Measurements from ENCODE around the gene SEC16B. TPM values are rescaled to one million over a fixed set of nuclear protein-coding genes. Genes with fewer than 3 reads are reported as not detected.

Gene SEC16B
- total RNA-seq, 2 experiments from 2014 or later: not detected

DNA sequence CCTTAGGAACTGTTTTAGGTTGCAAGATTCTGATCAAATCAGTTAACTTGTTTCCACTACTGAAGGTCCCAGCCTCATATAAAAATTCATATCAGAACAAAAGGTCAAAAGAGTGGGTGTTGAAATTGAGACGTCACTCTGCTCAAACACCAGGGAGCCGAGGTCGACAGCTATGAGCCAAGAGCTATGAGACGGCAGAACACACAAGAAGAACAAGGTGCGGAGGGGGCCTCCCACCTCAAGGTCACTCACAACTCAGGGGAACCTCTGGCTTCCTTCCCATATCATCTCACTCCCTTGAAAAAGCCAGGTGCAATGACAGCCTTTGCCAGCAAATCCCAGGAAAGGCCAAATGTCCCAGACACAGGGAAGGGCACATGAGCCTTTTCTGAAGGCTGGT, 749 bp downstream of the SEC16B start:
- Mint-ChIP-seq H3K27me3 (no peaks in the 10 kb centered on the region), H3K36me3 (ENCODE audit: low read depth) (no peaks in the 10 kb centered on the region), H3K4me3 (no peak overlapping the region), H3K9me3 (no peaks in the 10 kb centered on the region), H3K4me1 (ENCODE audit: low read depth) (no peaks in the 10 kb centered on the region), H3K27ac (no peak overlapping the region)
- intact Hi-C loops (cut with DNase I, micrococcal nuclease): no loop called here
- ChIA-PET POLR2A (no interaction called here), CTCF (no interaction called here)
- DNase-seq: no peak
- peaks cover 0 to 15% of the 10 kb centered on the region in 2 experiments for H3K9me3 ChIP-seq (ENCODE audit: control insufficient read depth in 1 of 2, insufficient read depth in 1 of 2, low read length in 2 of 2)
- H3K27me3 ChIP-seq (ENCODE audit: control insufficient read depth in 1 of 2, insufficient read depth in 2 of 2, low read length in 2 of 2): no peaks in the 10 kb centered on the region
- no peak overlapping the region for H3K4me3 ChIP-seq (ENCODE audit: low read length)
- H3K4me1 ChIP-seq (ENCODE audit: insufficient read depth, low read length): no peaks in the 10 kb centered on the region
- no peaks in the 10 kb centered on the region for H3K36me3 ChIP-seq (ENCODE audit: insufficient read depth, low read length)
- H3K27ac ChIP-seq (ENCODE audit: low read depth in 1 of 2, low read length in 2 of 2): no peak overlapping the region
- no peak for ATAC-seq (ENCODE audit: poor library complexity)
- TF ChIP-seq, protein P1, sequence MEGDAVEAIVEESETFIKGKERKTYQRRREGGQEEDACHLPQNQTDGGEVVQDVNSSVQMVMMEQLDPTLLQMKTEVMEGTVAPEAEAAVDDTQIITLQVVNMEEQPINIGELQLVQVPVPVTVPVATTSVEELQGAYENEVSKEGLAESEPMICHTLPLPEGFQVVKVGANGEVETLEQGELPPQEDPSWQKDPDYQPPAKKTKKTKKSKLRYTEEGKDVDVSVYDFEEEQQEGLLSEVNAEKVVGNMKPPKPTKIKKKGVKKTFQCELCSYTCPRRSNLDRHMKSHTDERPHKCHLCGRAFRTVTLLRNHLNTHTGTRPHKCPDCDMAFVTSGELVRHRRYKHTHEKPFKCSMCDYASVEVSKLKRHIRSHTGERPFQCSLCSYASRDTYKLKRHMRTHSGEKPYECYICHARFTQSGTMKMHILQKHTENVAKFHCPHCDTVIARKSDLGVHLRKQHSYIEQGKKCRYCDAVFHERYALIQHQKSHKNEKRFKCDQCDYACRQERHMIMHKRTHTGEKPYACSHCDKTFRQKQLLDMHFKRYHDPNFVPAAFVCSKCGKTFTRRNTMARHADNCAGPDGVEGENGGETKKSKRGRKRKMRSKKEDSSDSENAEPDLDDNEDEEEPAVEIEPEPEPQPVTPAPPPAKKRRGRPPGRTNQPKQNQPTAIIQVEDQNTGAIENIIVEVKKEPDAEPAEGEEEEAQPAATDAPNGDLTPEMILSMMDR (IDR thresholded peaks at IDR 0.05): no peak

DNA sequence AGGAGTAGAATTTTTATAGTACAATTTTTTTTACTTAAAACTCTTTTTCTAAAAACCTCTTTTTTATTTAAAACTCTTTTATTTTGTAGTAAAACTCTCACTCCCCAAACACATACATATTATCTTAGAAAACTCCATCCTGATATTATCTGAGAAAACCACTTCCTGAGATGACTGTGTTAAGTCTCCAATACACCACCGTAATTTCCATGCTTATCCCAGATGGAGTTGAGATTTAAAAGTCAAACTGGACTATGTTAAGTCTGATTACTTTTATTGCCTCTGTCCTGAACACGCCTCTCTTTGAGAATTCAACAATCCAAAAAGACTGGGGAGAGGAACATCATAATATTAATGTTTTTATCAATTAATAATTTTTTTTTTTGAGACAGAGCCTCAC, 3.7 kb downstream of the SEC16B start:
- no peak overlapping the region for H3K27ac Mint-ChIP-seq
- ATAC-seq (ENCODE audit: poor library complexity): no peak

DNA sequence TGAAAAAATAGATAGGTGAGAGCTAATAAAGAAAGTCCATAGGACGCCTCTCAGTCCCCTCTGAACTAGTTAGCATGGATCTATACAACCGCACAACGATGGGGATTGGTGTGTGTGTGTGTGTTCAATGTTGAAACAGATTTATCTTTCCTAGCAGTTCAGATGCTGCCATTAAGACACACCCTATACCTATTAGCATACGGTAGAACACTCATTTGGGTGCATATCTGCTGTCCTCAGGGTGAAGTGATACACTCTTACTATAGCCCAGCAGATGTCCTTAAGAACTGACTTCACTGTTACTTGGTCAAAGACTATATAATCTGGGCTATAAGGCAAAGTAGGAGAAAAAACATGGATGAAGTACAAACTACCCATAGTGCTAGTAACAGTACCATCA, 4.6 kb downstream of the SEC16B start:
- Histone ChIP-seq H3K4me3 (ENCODE audit: low read length) (no peak overlapping the region), H3K27ac (ENCODE audit: low read depth in 1 of 2, low read length in 2 of 2) (no peak overlapping the region), H3K36me3 (ENCODE audit: insufficient read depth, low read length) (no peaks in the 10 kb centered on the region), H3K27me3 (ENCODE audit: control insufficient read depth in 1 of 2, insufficient read depth in 2 of 2, low read length in 2 of 2) (no peaks in the 10 kb centered on the region), H3K9me3 (ENCODE audit: control insufficient read depth in 1 of 2, insufficient read depth in 1 of 2, low read length in 2 of 2) (peaks cover 0 to 19% of the 10 kb centered on the region in 2 experiments), H3K4me1 (ENCODE audit: insufficient read depth, low read length) (no peaks in the 10 kb centered on the region)
- no peaks in the 10 kb centered on the region for H3K27me3 Mint-ChIP-seq
- H3K4me1 Mint-ChIP-seq (ENCODE audit: low read depth): no peaks in the 10 kb centered on the region
- ATAC-seq (ENCODE audit: poor library complexity): no peak
- intact Hi-C loops (cut with DNase I, micrococcal nuclease): no loop called here
- TF ChIP-seq, protein P1 (IDR thresholded peaks at IDR 0.05): no peak
- H3K36me3 Mint-ChIP-seq (ENCODE audit: low read depth): no peaks in the 10 kb centered on the region
- H3K27ac Mint-ChIP-seq: no peak overlapping the region
- DNase-seq: no peak
- POLR2A ChIA-PET: no interaction called here
- CTCF ChIA-PET: no interaction called here
- no peaks in the 10 kb centered on the region for H3K9me3 Mint-ChIP-seq
- no peak overlapping the region for H3K4me3 Mint-ChIP-seq

More for the DNA sequence above, 3.7 kb downstream of the SEC16B start:
- Histone ChIP-seq H3K4me1 (ENCODE audit: insufficient read depth, low read length) (no peaks in the 10 kb centered on the region), H3K27me3 (ENCODE audit: control insufficient read depth in 1 of 2, insufficient read depth in 2 of 2, low read length in 2 of 2) (no peaks in the 10 kb centered on the region), H3K4me3 (ENCODE audit: low read length) (no peak overlapping the region), H3K27ac (ENCODE audit: low read depth in 1 of 2, low read length in 2 of 2) (no peak overlapping the region), H3K36me3 (ENCODE audit: insufficient read depth, low read length) (no peaks in the 10 kb centered on the region), H3K9me3 (ENCODE audit: control insufficient read depth in 1 of 2, insufficient read depth in 1 of 2, low read length in 2 of 2) (peaks cover 0 to 19% of the 10 kb centered on the region in 2 experiments)
- H3K36me3 Mint-ChIP-seq (ENCODE audit: low read depth): no peaks in the 10 kb centered on the region
- H3K27me3 Mint-ChIP-seq: no peaks in the 10 kb centered on the region
- DNase-seq: no peak
- POLR2A ChIA-PET: no interaction called here
- no peak overlapping the region for H3K4me3 Mint-ChIP-seq
- TF ChIP-seq, protein P1 (IDR thresholded peaks at IDR 0.05): no peak
- H3K9me3 Mint-ChIP-seq: no peaks in the 10 kb centered on the region
- H3K4me1 Mint-ChIP-seq (ENCODE audit: low read depth): no peaks in the 10 kb centered on the region
- intact Hi-C loops (cut with DNase I, micrococcal nuclease): no loop called here
- CTCF ChIA-PET: no interaction called here
